Hematopoietic multipotent progenitor cell treated with erythropoietin and hydrocortisone succinate and interleukin-3 and kit ligand, for 8 days (in vitro differentiated cells): ENCODE measurements around the gene TCOF1.
A peak's percentile ranks its signal among the peaks of the same experiment; 100 is the strongest.

ENCODE experiments used
- DNase-seq: peaks from one replicate; pipeline ENCODE4 v3.0.0-alpha.2; 2015

The TCOF1 gene

DNA sequence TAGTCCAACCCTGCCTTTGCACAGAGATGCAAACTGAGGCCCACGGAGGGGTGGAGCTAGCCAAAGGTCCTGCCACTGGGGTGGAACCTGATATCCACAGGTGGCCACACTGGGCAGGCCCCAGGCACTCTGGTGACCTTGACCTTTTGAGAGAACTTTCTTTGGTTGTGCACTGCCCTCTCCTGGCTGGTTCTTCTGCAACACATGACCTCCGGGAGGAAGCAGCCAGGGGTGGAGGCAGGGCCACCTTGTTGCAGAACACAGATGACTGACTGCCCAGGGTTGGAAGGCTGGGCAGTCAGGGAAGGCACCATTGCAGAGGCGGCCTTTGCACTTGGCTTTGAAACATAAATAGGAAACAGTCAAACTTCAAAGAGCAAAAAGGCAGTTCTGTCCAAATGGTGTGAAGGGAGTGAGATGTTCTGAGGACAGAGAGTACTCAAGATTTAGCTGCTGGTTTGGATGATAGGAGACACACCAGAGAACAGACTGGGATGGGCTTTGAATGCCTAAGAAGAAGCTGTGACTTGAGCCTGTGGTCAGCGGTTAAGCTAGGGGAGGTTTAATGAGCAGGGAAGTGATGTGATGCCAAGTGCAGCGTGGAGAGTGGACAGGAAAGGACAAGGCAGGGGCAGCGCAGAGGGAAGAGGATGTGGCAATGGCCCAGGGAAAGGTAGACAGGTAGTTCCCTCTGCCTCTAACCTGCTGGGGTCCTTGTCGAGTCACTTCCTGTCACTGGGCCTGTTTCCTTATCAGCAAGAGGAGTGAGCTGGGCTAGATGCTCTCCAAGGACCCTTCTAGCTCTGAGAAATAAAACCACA lies 6.8 kb upstream of the TCOF1 start:
- peak; percentile 66 for DNase-seq

DNA sequence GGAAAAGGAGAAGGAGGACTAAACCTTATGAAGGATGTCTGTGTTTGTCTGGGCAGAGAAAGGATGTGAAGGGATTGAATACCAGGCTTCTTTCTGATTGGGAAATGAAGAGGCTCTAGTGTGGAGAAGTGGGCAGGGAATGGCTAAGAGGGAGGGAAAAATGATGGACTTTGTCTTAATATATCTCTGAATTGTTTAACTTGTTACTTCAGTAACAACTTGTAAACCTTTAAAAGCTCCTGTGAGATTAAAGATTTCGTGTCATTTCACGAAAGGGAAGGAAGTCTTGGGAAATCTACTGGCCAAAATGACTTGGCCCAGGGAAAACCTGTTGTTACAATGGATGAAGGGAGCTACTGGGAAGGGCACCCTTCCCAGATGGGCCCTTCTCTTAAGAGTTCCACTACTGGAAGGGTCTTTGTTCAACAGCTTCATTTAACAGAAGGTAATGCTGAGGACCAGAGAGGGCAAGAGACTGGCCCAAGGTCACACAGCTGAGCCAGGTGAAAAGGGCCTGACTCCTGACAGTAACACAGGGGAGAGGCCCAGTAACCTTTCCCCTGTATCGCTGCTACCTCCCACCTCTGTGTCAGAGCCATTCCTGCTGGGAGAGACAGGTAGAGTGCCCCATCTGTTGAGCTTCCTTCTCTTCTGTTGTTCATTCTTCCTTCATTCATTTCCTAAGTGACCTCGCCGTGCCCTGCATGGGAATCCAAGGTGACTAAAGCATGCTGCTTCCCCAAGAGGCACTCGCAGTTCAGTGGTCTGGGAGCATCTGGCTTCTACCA lies 5.1 kb upstream of the TCOF1 start:
- DNase-seq: no peak

DNA sequence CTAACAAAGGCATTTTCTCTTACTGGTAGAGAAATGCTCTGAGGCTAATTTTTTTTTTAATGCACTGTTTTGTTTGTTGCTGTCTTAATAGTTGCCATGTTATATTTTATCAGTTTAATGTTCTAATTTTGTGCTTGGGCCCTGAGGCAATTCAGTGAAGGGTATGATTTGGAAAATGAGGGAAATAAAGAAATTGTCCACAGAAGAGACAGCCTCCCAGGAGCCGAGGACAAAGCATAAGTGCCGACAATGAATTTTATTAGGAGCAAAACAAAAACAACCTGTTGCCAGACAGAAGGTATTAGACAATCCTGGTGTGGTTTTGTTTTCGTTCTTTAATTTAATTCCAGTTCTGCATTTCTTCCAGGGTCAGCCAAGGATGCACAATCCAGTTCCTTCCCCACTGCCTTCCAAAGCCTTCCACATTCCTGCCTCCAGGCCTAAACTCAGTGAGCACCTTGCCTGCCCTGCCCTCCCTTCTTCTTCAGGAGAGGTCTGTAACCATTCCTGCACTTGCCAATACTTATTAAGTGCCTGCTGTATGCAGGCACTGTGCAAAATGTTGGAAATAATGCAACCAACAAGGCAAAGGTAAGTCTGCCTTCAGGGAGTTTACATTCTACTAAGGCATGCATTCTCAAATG lies 4.3 kb upstream of the TCOF1 start:
- DNase-seq: no peak

DNA sequence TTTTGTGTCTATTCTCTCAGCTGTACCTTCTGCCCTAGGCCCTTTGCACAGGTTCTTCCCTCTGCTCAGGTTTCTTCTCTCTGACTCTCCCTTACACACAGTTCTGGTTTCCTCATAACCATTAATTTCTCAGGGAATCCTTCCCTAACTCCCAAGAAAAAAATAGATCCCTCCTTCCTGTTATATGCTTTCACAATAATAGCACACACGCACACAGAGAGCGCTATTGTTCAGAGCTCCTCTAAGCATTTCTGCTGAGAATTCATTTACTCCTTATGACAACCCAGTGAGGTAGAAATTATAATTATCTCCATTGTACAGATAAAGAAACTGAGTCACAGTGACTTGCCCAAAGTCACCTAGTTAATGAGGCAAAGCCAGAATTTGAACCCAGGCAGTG lies 1.7 kb upstream of the TCOF1 start:
- DNase-seq: no peak

DNA sequence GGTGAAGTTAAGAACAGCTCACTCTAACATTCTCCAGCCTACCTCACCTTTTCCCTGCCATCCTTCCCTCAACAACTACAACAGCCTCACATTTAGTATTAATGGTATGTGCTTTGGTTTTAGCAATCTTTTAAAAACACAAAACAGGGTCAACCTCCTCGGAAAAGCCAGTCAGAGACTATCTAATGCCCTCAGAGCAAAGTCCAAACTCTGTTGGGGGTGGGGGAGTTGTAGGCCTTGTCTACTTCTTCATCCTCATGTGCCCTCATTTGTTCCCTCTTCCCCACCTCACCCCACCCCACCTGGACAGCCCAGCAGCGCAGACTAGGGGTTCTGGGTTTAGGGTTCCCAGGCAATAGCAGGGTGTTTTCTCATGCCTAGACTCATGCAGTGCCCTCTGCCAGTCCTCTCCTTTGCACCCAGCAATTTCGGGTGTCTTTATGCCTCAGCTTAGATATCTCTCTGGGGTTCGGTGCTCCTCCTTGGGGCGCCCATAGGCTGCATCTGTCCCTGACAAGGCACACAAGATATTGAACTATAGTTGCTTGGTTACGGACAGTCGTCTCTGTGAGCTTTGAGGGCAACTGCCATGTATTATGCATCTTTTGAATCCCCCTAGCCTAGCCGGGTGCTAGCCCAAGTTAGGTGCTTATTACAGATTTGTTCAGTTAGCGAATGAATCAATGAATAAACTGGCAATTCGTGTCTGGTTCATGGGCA lies 762 bp upstream of the TCOF1 start:
- DNase-seq: no peak

DNA sequence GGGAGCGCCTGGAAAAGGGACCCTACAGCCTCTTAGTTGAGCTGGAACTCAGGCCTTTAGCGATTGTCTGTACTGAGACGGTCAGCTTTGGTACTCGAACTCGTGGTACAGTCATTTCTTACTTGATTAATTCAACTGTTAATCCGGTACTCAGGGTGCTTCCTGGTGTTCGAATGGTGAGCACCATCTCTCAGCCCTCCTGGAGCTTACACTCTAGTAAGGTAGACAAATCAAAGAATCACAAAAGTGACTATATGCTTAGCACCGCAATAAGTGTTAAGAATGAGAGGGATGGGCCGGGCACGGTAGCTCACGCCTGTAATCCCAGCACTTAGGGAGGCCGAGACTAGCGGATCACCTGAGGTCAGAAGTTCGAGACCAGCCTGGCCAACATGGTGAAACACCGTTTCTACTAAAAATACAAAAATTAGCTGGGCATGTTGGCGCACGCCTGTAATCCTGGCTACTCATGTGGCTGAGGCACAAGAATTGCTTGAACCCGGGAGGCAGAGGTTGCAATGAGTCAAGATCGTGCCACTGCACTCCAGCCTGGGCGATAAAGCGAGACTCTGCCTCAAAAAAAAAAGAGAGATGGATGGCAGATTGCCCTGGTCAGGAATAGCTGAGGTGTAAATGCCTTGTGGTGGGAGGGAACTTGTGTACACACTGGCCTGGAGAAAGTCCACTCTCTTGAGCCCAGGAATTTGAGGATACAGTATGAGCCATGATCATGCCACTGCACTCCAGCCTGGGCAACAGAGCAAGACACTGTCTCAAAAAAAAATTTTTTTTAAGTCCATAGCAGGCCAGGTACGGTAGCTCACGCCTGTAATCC lies 981 bp downstream of the TCOF1 start:
- DNase-seq: no peak

DNA sequence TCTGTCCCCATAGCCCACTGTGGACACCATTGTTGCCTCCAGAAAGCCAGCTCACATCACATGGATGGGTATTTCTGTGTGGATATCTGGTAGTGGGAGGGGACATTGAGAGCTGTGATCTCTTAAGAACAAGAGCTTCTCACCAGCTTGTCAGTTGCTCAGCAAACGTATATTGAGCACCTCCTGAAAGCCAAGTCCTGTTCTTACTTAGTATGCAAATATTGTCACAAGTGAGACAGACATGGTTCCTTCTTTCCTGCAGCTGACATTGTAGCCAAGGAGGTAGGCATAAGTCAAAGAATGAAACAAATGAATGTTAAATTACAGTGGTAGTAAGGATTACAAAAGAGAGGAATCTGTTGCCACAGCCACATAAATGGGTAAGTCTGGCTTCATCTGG lies 3.8 kb downstream of the TCOF1 start:
- DNase-seq: no peak

DNA sequence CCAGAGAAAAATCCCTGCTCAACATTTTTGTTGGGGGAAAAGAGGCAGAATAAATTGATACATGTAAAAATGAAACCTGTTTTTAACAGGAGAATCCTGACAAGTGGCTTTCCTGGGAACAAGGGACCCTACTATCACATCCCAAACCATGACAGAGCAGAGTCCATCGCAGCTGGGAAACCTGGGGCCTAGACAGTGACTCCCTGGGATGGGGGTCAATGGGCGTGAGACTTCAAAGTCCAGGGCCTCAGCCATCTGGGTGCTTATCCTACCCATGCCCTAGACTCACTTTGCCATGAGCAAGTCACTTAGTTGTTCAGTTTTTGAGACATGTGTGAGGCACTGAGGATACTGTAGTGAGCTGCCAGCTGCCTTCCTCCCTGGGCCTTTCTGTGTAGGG lies 5.7 kb downstream of the TCOF1 start:
- DNase-seq: no peak

DNA sequence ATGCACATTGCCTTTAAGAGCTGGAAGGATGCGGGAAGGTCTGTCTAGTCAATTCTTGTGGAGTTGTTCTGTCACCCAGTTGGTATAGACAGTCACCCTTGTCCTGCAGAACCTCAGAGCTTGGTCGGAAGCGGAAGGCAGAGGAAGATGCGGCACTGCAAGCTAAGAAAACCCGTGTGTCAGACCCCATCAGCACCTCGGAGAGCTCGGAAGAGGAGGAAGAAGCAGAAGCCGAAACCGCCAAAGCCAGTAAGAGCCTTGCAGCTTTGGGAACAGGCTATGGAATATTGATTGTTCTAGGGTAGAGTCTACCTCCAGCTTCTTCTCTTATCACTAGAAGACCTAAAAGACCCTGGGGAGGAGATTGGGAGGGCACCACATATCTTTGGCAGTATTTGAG lies 6.5 kb downstream of the TCOF1 start:
- no peak for DNase-seq

DNA sequence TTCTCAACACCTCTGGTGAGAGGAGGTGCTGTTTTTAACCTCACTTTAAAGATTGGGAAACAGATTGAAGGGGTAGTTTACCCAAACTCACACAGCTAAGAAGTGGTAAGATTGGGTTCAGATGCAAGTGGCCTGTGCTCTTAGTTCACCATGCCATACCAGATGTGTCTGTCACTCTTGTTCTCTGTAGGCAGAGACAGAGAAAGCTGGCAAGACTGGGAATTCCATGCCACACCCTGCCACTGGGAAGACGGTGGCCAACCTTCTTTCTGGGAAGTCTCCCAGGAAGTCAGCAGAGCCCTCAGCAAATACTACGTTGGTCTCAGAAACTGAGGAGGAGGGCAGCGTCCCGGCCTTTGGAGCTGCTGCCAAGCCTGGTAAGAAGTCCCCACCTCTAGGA lies 11.0 kb downstream of the TCOF1 start:
- DNase-seq: no peak

DNA sequence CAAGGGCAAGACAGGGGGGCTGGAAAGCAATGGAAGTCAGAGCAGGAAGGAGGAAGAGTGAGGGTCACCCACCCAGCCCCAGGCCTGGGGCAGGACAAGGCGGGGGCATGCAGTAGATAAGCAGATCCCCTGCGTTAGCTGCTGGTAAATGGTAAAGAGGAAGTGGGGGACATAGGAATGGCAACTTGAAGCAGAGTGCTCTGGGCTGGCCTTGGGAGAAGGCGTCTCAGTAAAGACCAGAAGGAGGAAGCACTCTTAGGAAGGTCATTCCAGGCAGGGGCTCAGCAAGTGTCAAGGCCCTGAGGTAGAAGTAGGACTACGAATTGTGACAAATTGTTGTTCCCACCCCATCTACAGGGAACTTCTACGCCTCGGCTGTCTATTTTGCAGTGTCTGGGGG lies 15.1 kb downstream of the TCOF1 start:
- no peak for DNase-seq

DNA sequence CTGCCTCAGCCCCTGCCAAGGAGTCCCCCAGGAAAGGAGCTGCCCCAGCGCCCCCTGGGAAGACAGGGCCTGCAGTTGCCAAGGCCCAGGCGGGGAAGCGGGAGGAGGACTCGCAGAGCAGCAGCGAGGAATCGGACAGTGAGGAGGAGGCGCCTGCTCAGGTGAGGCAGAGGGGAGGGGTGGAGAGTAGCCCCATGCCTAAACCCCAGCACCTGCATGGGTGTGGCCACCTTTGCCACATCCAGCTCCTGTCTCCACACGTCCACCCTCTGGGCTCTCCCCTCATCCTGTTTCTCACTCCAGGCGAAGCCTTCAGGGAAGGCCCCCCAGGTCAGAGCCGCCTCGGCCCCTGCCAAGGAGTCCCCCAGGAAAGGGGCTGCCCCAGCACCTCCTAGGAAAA lies 17.2 kb downstream of the TCOF1 start:
- no peak for DNase-seq

DNA sequence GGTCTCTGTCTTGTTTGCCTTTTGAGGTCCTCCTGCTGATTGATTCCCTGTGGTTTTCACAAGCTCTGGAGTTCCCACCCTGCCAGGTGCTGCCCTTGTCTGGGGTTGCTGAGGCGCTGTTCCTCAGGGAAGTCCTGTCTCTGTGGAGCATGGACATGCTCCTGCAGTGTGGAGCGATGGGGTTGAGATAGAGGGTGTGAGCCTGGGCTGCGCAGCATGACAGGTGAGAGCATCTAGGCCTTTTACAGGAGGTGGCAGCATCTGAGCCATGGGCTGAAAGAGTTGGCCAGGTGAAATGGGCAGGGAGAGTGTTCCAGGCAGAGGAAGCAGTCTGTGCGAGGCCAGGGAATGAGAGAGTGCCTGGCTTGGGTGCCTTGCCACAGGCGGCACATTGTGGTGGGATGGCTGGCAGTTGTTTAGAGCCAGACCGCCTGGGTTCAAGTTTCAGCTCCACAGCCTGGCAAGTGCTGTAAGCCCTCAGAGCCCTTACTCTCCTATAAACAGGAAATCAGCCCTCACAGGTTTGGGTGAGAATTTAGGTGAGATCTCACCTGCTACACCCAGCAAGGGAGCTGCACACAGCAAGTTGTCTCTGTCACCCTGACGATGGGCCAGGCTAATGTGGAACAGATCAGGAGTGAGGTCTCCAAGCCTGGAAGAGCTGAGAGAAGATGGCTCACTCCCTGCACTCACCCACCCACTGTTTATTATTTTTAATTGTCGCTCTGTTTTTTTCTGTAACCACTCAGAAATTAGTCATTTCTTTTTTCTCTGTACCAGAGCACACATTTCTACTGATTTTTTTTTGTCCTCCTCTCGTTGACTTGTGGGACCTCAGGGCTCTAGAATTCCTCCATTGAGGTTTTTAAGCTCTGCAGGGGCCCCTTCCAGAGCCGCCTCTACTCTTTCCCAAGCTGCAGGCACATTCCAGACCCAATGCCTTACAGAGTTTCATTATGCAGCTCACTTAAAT lies 19.6 kb downstream of the TCOF1 start:
- no peak for DNase-seq

DNA sequence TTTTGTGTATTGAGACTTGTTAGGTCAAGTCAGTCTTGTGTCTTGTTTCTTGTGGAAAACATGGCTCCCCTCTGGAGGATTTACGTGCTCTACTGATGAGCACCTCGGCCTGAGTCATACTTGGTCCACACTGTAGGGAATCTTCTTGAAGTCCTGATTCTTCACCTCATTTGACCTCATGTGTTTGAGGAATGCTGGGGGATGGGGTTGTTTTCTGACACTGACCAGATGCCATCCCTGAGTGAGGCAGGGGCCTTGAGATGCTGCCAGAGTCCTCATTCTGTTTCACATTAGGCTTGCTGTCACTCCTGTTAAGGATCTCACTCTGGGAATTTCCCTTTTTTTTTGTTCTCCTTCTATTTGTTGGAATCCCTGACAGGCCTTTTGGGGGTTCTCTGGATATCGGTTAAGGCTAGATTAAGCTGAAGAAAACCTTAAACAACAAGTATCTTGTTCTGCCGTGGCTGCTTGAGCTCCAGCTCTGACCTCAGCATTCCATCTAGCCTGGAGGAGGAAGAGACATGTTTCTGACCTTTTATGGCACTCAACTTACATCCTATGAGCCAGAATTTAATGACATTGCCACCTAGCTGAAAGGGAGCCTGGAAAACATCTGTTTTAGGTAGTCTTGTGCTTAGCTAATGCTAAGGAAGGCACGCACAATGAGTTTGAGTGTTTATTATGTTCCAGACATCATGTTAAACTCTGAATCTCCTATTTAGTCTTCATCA lies 20.6 kb downstream of the TCOF1 start:
- DNase-seq: no peak

DNA sequence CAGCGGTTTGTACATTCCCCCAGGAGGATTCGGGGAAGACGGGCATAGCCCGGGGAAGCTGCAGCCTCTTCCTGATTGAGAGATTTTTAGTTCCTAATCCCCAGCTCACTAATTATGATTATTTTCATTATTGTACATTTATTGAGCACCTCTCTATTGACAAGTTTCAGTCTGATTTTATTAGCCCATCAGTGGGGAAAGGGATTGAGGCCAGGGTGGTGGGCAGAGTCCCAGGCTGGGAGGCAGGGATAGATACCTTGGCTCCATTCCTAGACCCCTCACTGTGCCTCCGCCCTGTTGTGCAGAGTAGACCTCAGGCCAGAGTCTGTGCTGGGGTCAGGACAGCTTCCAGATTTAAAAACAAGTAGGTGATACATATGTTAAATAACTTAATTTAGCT lies 27.2 kb downstream of the TCOF1 start:
- DNase-seq: no peak

DNA sequence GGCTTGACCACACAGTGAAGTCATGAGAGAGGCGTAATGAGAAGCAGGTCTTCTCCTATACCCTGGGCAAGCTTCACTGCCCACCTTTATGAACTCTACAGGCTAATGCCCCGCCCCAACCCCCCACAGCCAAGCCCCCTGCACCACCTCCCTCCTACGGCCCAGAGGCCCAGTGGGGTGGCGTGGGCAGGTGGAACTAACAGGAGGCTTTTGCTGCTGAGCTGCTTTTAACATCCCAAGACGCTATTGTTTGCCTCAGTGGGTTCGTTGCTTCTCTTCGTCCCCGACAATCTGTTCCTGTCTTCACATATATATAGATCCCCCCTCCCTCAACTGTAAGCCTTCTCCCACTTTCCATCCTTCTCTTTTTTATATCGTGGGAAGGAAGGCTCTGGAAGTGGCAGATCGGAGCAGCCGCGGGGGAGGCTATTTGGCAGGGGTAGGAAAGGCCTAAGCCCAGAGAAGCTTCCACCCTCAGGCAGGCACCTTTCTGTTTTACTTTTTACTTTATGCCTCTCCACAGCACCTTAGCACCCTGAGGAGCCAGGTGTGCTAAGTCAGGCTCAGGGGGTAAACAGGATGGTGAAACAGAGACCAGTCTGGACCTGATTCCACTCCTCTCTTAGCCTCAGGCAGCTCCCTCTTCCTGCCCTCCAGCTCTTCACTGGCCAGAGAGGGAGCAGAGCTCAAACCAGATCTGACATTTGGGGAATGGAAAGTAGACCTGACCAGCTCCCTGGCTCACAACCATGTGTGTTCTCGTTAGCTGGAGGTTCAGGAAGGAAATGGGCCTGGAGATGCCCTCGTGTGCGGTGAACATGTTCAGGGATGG lies 28.7 kb downstream of the TCOF1 start:
- no peak for DNase-seq

DNA sequence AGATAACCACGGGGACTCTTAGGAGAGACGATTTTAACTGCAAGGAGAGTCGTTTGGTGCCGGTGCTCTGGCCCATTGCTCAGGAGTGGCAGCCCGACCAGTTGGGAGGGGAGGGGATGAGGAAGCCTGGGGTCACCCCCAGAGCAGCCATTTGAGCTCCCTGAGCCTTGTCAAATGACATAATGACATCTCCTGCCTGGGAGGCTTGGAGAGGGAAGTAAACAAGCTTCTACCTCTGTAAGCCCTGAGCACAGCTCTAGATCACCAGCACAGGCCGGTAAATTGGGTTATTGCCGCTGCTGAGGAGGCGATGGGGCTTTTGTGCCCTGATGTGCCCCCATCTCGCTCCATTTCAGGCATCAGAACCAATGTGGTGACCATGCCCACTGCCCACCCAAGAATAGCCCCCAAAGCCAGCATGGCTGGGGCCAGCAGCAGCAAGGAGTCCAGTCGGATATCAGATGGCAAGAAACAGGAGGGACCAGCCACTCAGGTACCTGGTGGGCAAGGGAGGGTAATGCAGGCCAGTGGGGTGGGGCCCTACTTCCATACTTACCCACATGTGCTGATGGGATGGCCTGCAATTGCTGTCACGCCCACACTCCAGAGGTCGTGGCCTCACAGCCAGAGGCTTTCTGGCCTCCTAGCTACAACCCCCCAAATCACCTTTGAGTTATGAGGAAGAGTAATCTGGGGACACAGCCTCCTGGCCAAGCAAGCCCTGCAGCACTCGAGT lies 32.2 kb downstream of the TCOF1 start:
- DNase-seq: no peak

DNA sequence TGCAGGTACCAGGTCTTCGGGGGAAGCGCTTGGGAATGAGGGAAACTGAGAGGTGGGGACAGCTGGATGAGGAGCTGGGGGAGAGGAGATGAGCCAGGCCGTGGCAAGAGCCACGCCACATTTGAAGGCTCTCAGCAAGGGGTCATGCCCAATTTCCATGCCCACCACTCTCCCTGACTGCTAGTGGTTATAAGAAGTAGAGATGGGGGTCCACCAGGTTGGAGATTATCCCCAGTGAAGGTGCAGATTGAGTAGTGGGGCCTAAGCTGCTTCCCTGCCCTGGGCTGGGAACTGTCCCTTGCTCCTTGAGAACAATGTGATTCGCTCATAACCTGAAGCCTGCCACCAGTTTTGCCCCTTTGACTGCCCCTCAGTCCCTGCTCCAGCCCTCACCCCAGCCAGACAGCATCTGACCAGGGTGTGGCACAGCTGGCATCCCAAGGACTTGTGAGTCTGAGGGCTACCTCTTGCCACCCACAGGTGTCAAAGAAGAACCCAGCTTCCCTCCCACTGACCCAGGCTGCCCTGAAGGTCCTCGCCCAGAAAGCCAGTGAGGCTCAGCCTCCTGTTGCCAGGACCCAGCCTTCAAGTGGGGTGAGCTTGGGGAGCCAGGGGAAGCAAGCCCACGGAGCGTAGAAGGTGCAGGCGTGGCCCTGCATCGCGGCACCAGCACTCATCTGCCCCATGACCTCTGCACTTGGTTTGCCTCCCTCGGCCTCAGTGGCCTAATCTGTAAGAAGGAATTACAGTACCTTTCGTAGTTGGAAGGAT lies 33.8 kb downstream of the TCOF1 start:
- no peak for DNase-seq
